Fibroblast of the aortic adventitia (primary cell): Measurements from ENCODE around the gene APEX1. TPM values are rescaled to one million over a fixed set of nuclear protein-coding genes. Genes with fewer than 3 reads are reported as not detected.

Experiments
- DNase-seq: peaks from one replicate; pipeline ENCODE4 v3.0.0-alpha.2; 2010; ENCODE audit warnings: low read depth
- H3K4me3 ChIP-seq: 2 replicates; pipeline ENCODE4 v1.5.1; 2011; ENCODE audit warnings: low read depth, mild to moderate bottlenecking, control low read depth, low read length, moderate library complexity
- total RNA-seq: library from RNA; depleted of rRNA; stranded (reverse); fragments of >200 nt; gene quantifications from 2 replicates; pipeline ENCODE4 v1.2.3, GENCODE V29; 2012; ENCODE audit warnings: low replicate concordance
- TF ChIP-seq, protein P1 (sequence below): IDR thresholded peaks from 2 replicates; pipeline ENCODE4 v1.5.1; 2011; ENCODE audit warnings: mild to moderate bottlenecking, low read length, control low read depth, inconsistent platforms; ENCODE audit not compliant: insufficient read depth

Gene APEX1
- total RNA-seq, 1 donor: 58.8 TPM

DNA sequence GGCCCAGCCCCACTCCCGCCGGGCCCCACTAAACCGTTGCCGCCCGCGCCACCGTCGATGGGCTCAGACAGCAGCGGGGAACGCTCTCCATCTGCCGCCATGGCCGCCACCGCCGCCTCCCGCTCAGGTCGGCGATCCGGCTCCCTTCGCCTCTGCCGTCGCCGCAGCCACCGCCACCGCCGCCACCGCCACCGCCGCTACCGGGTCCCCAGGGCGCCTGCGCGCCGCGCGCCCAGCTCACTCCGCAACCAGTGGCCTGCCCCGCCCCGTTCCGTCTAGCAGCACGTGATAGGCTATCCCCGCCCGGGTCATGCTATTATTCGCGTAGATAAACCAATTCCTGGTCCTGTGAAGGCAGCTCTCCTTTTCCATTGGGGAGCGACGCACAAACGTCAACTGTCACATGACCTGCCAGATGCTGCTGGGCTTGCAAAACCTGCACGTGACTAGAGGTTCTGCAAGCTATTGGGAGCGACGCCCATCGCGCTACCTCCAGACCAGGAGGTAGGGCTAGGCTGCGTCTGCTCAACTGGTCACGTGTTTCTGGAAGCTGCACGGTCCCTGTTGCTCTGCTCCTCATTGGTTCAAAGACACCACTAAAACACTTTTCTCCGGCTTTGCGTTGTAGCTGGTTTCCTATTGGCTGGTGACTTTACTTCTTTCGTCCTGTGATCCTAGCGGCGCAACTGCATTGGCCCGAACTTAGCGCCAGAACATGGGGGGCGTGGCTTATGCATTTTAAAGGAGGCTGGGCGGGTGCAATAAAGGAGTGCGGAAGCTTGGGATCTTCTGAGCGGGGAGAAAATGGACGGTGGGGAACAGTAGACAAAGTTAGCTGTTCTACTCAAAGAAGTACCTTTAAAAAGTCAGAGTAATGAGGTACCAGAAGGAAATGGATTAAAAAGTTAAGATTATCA lies 6.5 kb downstream of the APEX1 start, which contains the start of gene PIP4P1:
PIP4P1 (minus strand) TSS at position 210 of the 917 bp plus-strand sequence; CDS start at position 101, 109 bp downstream.
- peak; percentile 100 for DNase-seq
- H3K4me3 ChIP-seq: peak within 1 kb of the TSS; percentile 99
- TF ChIP-seq, protein P1, sequence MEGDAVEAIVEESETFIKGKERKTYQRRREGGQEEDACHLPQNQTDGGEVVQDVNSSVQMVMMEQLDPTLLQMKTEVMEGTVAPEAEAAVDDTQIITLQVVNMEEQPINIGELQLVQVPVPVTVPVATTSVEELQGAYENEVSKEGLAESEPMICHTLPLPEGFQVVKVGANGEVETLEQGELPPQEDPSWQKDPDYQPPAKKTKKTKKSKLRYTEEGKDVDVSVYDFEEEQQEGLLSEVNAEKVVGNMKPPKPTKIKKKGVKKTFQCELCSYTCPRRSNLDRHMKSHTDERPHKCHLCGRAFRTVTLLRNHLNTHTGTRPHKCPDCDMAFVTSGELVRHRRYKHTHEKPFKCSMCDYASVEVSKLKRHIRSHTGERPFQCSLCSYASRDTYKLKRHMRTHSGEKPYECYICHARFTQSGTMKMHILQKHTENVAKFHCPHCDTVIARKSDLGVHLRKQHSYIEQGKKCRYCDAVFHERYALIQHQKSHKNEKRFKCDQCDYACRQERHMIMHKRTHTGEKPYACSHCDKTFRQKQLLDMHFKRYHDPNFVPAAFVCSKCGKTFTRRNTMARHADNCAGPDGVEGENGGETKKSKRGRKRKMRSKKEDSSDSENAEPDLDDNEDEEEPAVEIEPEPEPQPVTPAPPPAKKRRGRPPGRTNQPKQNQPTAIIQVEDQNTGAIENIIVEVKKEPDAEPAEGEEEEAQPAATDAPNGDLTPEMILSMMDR: no peak

DNA sequence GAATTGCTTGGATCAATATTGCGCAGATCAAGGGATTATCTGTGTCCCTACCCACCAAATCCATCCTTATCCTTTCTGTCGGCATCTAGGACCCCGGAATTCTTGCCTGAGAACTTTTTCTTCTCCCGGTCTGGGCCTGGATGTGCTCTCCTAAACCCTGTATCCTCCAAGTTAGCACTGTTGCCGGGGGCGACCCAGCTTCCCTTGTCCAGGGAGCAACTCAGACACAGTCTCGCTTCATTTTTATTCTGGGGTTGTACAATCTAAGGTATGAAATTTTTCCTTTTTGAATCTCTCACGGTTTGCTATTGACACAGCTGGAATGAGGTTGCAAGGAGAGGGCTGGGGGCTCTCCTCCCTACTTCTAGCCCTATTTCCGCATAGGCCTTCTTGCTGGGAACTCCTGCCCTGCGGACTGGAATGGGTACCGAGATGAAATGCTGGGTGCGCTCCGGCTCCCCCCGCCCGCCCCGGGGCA lies 13.8 kb downstream of the APEX1 start:
- H3K4me3 ChIP-seq: peak overlapping the region; percentile 98
- TF ChIP-seq, protein P1: no peak
- DNase-seq: no peak

DNA sequence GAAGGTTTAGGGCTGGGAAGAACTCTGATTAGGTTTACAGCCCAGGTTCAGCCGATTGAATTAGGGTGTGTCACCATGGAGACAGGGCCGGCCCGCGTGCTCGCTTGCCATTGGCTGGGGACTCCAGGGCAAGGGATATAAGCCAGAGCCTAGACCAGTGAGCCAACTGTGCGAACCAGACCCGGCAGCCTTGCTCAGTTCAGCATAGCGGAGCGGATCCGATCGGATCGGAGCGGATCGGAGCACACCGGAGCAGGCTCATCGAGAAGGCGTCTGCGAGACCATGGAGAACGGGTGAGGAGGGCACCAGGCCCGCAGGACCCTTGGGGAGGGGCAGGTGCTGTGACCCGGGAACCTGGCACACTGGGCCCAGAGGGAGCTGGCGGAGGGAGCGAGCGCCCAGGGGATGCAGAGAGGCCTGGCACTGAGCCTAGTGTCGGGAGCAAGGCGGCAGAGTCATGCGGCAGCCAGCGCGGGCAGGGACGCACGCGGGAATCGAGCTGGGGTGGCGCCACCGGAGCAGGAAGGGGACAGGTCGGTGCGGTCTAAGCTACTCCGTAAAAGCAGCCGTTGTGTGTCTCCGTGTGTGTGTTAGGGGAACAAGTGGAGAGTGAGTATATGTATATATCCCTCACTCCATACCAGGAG lies 14.3 kb downstream of the APEX1 start, which contains the start of gene PNP:
PNP (plus strand) TSS at position 165 of the 648 bp plus-strand sequence; CDS start at position 284, 119 bp downstream.
- peak; percentile 89 for DNase-seq
- peak within 1 kb of the TSS; percentile 98 for H3K4me3 ChIP-seq
- TF ChIP-seq, protein P1: no peak

DNA sequence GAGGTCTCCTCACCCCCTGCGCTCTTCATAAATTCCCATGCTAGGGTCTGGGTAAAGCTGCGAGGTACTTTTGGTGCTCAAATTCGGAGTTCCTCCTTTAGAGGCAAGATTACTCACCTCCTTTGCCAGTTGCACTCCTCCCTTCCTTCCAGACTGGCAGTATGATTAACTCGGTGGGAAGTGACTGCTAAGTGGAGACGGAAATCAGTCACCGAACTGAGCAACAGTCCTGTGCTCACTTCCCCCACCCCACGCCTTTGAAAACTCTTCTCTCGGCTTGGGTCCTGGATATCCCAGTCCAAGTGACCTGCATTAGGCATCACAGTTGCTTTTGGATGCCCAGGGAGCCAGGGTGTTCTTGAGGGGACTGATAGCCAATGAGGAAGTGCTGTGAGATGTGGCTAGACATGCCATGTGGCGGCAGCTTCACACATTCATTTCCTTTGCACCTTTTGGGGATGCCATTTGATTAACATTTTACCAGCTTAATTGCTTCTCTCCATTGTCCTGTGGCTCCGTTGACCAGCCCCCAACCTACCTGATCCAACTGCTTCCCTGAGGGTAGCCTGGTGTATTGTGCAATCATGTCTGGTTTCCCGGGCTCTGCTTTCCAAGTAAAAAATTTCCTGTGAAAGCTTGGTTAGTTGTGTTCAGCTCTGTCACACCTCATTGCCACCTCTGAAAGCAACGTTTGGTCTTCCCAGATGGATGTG lies 15.0 kb downstream of the APEX1 start:
- TF ChIP-seq, protein P1: no peak
- H3K4me3 ChIP-seq: peak overlapping the region; percentile 98
- peak; percentile 58 for DNase-seq

DNA sequence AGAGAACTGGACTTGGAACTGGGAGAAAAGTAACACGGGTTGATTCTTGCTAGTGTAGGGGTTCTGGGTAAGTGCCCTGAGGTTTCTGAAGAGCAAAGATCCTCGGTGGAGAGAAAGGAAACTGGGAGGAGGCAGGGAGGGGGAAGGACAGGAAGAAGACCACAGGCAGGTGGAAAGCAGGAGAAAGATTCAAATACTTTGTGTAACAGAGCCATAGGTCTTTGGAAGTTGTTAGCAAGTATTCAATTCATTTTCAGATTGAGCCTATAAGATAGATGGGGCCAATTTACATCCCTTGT lies 15.5 kb downstream of the APEX1 start:
- TF ChIP-seq, protein P1: no peak
- H3K4me3 ChIP-seq: peak overlapping the region; percentile 98
- DNase-seq: no peak

DNA sequence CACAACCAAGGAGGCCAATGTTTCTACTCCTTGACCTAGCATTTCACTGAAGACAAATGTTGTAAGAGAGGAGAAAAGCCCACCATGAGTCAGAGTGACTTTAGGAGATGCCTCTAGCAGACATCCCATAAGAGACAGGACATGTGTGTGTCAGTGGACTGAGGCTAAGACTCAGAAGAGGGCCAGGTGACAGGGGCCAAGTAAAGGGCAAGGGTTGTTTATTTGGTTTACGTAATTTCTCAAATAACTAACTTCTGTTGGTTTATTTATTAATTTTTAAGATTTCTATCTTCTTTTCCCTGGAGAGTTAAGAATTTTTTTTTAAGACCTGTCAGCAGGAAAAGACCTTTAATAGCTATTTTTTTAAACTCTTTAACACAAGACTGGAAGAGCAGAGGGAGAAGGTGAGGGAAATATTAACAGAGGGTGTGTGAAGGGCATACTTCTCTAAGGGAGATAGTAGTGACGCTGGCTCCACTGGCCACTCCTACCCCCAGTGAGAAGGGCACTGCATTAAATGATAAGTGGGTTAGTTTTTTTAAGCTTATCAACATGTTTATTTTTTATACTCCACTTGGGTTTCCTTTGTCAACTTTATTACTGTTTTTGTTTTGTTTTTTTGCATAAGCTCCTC lies 17.6 kb downstream of the APEX1 start:
- no peak overlapping the region for H3K4me3 ChIP-seq
- TF ChIP-seq, protein P1: no peak
- DNase-seq: no peak
